ENCODE measurements around the gene PHF8. TPM values are rescaled to one million over a fixed set of nuclear protein-coding genes. Genes with fewer than 3 reads are reported as not detected.

Gene PHF8
- total RNA-seq, 1 donor from 2014 or later, result 8.5 TPM

DNA sequence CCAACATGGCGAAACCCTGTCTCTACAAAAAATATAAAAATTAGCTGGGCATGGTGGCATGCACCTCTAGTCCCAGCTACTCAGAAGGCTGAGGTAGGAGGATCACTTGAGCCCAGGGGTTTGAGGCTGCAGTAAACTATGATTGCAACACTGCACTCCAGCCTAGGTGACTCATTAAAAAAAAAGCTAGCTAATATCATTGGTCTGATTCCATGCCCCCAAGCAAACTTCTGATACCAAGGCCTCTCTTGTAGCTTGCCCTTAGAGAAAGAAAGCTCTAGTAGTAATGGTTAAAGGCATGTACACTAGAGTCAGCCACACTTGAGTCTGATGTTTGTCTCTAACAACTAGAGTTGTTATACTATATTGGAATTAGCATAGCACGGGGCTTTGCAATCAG is 32.6 kb upstream of the PHF8 start:
- TF ChIP-seq, protein P1, sequence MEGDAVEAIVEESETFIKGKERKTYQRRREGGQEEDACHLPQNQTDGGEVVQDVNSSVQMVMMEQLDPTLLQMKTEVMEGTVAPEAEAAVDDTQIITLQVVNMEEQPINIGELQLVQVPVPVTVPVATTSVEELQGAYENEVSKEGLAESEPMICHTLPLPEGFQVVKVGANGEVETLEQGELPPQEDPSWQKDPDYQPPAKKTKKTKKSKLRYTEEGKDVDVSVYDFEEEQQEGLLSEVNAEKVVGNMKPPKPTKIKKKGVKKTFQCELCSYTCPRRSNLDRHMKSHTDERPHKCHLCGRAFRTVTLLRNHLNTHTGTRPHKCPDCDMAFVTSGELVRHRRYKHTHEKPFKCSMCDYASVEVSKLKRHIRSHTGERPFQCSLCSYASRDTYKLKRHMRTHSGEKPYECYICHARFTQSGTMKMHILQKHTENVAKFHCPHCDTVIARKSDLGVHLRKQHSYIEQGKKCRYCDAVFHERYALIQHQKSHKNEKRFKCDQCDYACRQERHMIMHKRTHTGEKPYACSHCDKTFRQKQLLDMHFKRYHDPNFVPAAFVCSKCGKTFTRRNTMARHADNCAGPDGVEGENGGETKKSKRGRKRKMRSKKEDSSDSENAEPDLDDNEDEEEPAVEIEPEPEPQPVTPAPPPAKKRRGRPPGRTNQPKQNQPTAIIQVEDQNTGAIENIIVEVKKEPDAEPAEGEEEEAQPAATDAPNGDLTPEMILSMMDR (conservative IDR thresholded peaks at IDR 0.05; ENCODE audit: low read depth, low read length), result no peak
- no peak overlapping the region for H3K4me3 ChIP-seq (ENCODE audit: low read depth, low read length)
- peak; percentile 13 for DNase-seq (ENCODE audit: low read depth)

DNA sequence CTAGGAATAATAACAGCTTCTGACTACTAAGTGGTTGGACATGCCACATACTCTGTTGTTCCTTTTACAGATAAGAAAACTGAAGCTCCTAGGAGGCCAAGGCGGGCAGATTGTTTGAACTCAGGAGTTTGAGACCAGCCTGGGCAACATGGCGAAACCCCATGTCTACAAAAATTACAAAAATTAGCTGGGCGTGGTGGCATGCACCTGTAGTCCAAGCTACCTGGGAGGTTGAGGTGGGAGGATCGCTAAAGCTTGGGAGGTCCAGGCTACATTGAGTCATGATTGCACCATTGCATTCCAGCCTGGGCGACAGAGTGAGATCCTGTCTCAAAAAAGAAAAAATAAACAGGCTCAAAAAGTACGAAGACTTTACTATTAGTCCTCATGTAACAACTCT is 30.6 kb upstream of the PHF8 start:
- TF ChIP-seq, protein P1 (conservative IDR thresholded peaks at IDR 0.05; ENCODE audit: low read depth, low read length), result no peak
- DNase-seq (ENCODE audit: low read depth), result no peak
- H3K4me3 ChIP-seq (ENCODE audit: low read depth, low read length), result no peak overlapping the region

DNA sequence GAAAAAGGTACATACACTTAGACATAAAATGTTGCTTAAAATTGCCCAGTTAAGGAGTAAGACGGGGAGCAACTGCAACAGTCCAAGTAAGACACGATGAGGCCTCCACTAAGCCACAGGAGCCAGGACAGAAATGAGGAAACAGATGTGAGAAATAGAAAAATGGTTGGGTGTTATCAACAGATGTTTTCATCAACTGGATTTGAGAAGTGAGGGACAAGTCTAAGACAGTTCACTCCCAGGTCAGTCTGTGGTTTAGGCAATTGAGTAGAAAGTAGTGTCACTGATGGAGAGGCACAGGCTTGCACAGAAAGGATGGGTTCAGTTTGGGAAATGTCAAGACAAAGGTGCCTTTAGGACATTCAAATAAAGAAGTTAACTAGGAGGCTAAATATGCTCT is 23.5 kb upstream of the PHF8 start:
- no peak overlapping the region for H3K4me3 ChIP-seq (ENCODE audit: low read depth, low read length)
- TF ChIP-seq, protein P1 (conservative IDR thresholded peaks at IDR 0.05; ENCODE audit: low read depth, low read length), result no peak

DNA sequence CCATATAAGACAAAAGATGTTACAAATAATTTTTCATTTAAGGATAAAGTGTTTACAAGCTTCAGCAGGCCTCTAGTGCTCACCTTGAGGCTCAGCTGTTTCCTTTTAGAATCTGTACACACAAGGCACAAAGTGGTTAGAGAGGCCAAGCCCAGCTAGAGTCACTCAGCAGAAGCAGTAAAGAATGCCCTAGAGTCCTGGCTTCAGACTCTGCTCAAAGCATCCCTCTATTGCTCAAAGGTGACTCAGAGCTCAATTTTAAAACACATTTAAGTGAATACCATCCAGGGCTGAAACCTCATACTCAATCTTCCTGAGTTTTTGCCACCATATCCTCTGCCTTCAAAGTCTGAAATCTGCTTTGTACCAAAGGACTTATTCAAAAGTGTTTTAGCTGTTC is 22.6 kb upstream of the PHF8 start:
- DNase-seq (ENCODE audit: low read depth), result no peak
- TF ChIP-seq, protein P1 (conservative IDR thresholded peaks at IDR 0.05; ENCODE audit: low read depth, low read length), result no peak
- no peak overlapping the region for H3K4me3 ChIP-seq (ENCODE audit: low read depth, low read length)

More for the DNA sequence above, 23.5 kb upstream of the PHF8 start:
- DNase-seq (ENCODE audit: low read depth), result no peak

DNA sequence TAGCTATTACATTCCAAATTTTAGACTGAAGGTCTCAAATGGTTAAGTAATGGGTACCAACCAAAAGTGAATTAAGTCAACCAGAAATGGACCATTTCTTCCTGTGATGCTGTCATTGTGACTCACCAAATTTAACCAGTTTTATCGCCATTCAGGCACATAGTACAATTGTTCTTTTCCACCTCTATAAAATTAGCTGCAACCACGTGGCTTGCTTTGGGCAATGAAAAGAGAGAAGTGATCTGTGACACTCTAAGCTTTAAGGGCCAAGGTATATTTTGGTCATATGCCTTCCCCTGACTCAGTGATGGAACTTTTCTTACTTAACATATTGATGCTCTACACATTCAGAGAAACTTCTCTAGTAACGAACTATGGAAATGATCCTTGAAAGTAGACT is 20.3 kb upstream of the PHF8 start:
- H3K4me3 ChIP-seq (ENCODE audit: low read depth, low read length), result no peak overlapping the region
- DNase-seq (ENCODE audit: low read depth), result no peak
- TF ChIP-seq, protein P1 (conservative IDR thresholded peaks at IDR 0.05; ENCODE audit: low read depth, low read length), result no peak

DNA sequence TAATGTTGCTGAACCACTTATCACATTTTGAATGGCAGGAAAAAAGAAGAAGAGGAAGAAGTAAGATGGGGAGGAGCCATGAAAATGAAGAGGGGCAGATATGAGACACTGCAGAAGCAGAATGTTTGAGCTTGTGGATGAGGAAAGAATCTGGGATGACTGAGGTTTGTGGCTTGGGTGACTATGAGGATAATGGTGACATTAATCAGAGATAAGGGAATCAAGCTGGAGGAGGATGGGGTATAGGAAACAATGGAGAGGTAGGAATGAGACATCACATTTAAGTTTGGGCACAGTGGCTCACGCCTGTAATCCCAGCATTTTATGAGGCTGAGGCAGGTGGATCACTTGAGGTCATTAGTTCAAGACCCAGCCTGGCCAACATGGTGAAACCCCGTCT is 19.1 kb upstream of the PHF8 start:
- DNase-seq (ENCODE audit: low read depth), result no peak
- TF ChIP-seq, protein P1 (conservative IDR thresholded peaks at IDR 0.05; ENCODE audit: low read depth, low read length), result no peak
- H3K4me3 ChIP-seq (ENCODE audit: low read depth, low read length), result no peak overlapping the region

DNA sequence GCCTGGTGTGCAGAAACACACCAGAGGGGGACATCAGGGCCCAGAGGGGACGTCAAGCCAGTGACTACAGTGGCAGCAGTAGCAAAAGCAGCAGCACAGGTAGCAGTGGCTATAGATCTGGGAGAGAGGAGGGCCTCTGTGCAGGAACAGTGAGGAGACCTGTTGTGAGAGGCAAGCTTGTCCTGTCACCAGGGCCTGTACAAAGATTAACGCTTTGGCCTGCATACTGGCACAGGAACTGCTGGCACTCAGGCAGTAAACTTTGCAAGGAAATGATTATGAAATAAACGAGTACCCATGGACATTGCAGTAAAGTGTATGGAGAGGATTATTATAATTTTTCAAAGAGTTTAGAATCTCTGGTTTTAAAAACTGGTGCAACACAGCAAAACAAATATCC is 5.5 kb upstream of the PHF8 start:
- no peak overlapping the region for H3K4me3 ChIP-seq (ENCODE audit: low read depth, low read length)
- TF ChIP-seq, protein P1 (conservative IDR thresholded peaks at IDR 0.05; ENCODE audit: low read depth, low read length), result no peak
- no peak for DNase-seq (ENCODE audit: low read depth)

All from epithelial cell of proximal tubule (primary cell).